ENCODE measurements around the gene CLDN9. TPM values are rescaled to one million over a fixed set of nuclear protein-coding genes. Genes with fewer than 3 reads are reported as not detected.
A peak's percentile ranks its signal among the peaks of the same experiment; 100 is the strongest.

CLDN9 gene
- total and polyA plus RNA-seq, 8 donors = 1.7 to 12.1 (median 3.0) TPM

- FAIRE-seq (no peak), DNase-seq (no peak), ATAC-seq (no peak)
- no peaks in the 10 kb centered on the region for H3K36me3 ChIP-seq
- intact Hi-C loops (cut with DNase I) = no loop called here
- peaks cover 6 to 14% (median 9%) of the 10 kb centered on the region in 3 donors for H3K4me1 ChIP-seq
- H3K9me3 ChIP-seq = no peaks in the 10 kb centered on the region
- H3K27me3 ChIP-seq = no peaks in the 10 kb centered on the region
- no peak overlapping the region for H3K4me3 ChIP-seq
- 86 to 90% methylated on average over 13 of the region's 13 CpGs for WGBS, 2 donors
- no peak overlapping the region for H3K27ac ChIP-seq
- no peak for TF ChIP-seq CTCF (IDR thresholded peaks at IDR 0.05)
Observed at GRCh38 chr16:3015865-3016521, 3.3 kb downstream of the CLDN9 start.

- no peak for FAIRE-seq
- Histone ChIP-seq H3K9me3 (no peaks in the 10 kb centered on the region), H3K4me1 (peaks cover 6 to 18% (median 14%) of the 10 kb centered on the region in 3 donors), H3K27ac (no peak overlapping the region), H3K27me3 (no peaks in the 10 kb centered on the region), H3K4me3 (no peak overlapping the region), H3K36me3 (peaks cover 0 to 3% (median 0%) of the 10 kb centered on the region in 3 donors)
- no peak for TF ChIP-seq CTCF (IDR thresholded peaks at IDR 0.05)
- peak in 2 of 6 donors; percentile 31 to 79 for DNase-seq
- no peak for ATAC-seq
- intact Hi-C loops (cut with DNase I) = no loop called here
- WGBS, 2 donors = 89 to 97% methylated on average over 20 of the region's 20 CpGs
Observed at GRCh38 chr16:3017344-3017743, 4.6 kb downstream of the CLDN9 start.

- WGBS, 2 donors = 14 to 19% methylated on average over 42 to 51 of the region's 52 CpGs
- H3K4me3 ChIP-seq = no peak within 1 kb of the TSS
- no peak for TF ChIP-seq CTCF (IDR thresholded peaks at IDR 0.05)
- no peaks in the 10 kb centered on the region for H3K27me3 ChIP-seq
- intact Hi-C loops (cut with DNase I) = no loop called here
- peaks cover 12 to 24% (median 20%) of the 10 kb centered on the region in 3 donors for H3K4me1 ChIP-seq
- no peaks in the 10 kb centered on the region for H3K9me3 ChIP-seq
- no peak for FAIRE-seq
- no peak for ATAC-seq
- H3K36me3 ChIP-seq = peaks cover 0 to 3% (median 0%) of the 10 kb centered on the region in 3 donors
- DNase-seq = peak in 4 of 6 donors; percentile 57 to 84 (median 80)
- H3K27ac ChIP-seq = no peak within 1 kb of the TSS
Observed at GRCh38 chr16:3017794-3018506, 5.2 kb downstream of the CLDN9 start, which contains the start of gene CLDN6. Gene CLDN6, minus strand, starts transcription at chr16:3018183. Its CDS starts 2,162 bp downstream, at chr16:3016021.

- Histone ChIP-seq H3K27me3 (no peaks in the 10 kb centered on the region), H3K4me3 (peak overlapping the region in 3 of 4 donors; percentile 64 to 93 (median 87)), H3K9me3 (no peaks in the 10 kb centered on the region), H3K27ac (peak overlapping the region; percentile 97 to 100 (median 98)), H3K36me3 (peaks cover 0 to 3% (median 0%) of the 10 kb centered on the region in 3 donors), H3K4me1 (peaks cover 15 to 32% (median 25%) of the 10 kb centered on the region in 3 donors)
- intact Hi-C loops (cut with DNase I) = no loop called here
- no peak for TF ChIP-seq CTCF (IDR thresholded peaks at IDR 0.05)
- ATAC-seq (no peak), DNase-seq (no peak), FAIRE-seq (no peak)
- WGBS, 2 donors = 24 to 32% methylated on average over 37 to 40 of the region's 40 CpGs
Observed at GRCh38 chr16:3019594-3020246, 7.0 kb downstream of the CLDN9 start.

Data from pancreas (tissue), 10 donors.